Tibial nerve (tissue), 4 donors: Measurements from ENCODE around the gene GLRA1. TPM values are rescaled to one million over a fixed set of nuclear protein-coding genes. Genes with fewer than 3 reads are reported as not detected.

ENCODE experiments used
- DNase-seq, 2 donors: peaks; one replicate each; pipeline ENCODE4 v3.0.0-alpha.2; 2019; ENCODE audit warnings: low spot score in 2 of 2
- H3K27ac ChIP-seq, 4 donors: fragments of 200-600 bp; sonication (generic) in 3 of 4; one replicate each; pipeline ENCODE4 v1.5.1; 2017 to 2019; ENCODE audit warnings: mild to moderate bottlenecking in 1 of 4
- H3K27me3 ChIP-seq, 2 donors: fragments of 200-600 bp; sonication (generic) in 1 of 2; one replicate each; pipeline versions ENCODE4 v1.5.1 to v1.6.0; 2017 to 2019
- H3K36me3 ChIP-seq, 3 donors: fragments of 200-600 bp; sonication (generic); one replicate each; pipeline ENCODE4 v1.5.1; 2018 to 2019
- H3K4me1 ChIP-seq, 4 donors: fragments of 200-600 bp; sonication (generic) in 3 of 4; one replicate each; pipeline ENCODE4 v1.5.1; 2017 to 2019
- H3K4me3 ChIP-seq, 4 donors: fragments of 200-600 bp; sonication (generic) in 3 of 4; one replicate each; pipeline ENCODE4 v1.5.1; 2017 to 2019; ENCODE audit warnings: mild to moderate bottlenecking in 1 of 4, moderate library complexity in 1 of 4
- H3K9me3 ChIP-seq, 4 donors: fragments of 200-600 bp; sonication (generic) in 3 of 4; one replicate each; pipeline ENCODE4 v1.5.1; 2017 to 2019
- CTCF ChIP-seq, 5 experiments: fragments of 200-600 bp in 3 of 5; fragments of 450-650 bp in 2 of 5; sonication (generic) in 3 of 5; IDR thresholded peaks; one replicate each; pipeline ENCODE4 v1.5.1; 2016 to 2019; ENCODE audit warnings: antibody characterized with exemption in 5 of 5, mild to moderate bottlenecking in 3 of 5, moderate library complexity in 2 of 5
- EP300 ChIP-seq, 2 donors: sonication (generic); formaldehyde crosslinking; IDR thresholded peaks; one replicate each; pipeline ENCODE4 v1.6.1; 2017; ENCODE audit warnings: antibody characterized with exemption in 2 of 2, mild to moderate bottlenecking in 1 of 2
- POLR2A ChIP-seq, 2 donors: fragments of 450-650 bp; IDR thresholded peaks; one replicate each; pipeline ENCODE4 v1.6.1; 2017; ENCODE audit warnings: antibody characterized with exemption in 2 of 2, mild to moderate bottlenecking in 2 of 2, moderate library complexity in 2 of 2
- WGBS, 2 donors: methylation state at CpG; one replicate each; pipeline ENCODE4 v1.1.5; 2018; 5-methylcytosine and 5-hydroxymethylcytosine counted together
- total RNA-seq, 4 donors: library from RNA; depleted of rRNA; stranded (reverse); fragments of >200 nt; gene quantifications; one replicate each; pipeline ENCODE4 v1.1.0, GENCODE V29; 2016

Gene GLRA1
- total RNA-seq, 4 donors from 2014 or later: not detected

- Histone ChIP-seq H3K27me3 (no peaks in the 10 kb centered on the region), H3K4me1 (no peaks in the 10 kb centered on the region), H3K4me3 (no peak overlapping the region), H3K36me3 (no peaks in the 10 kb centered on the region), H3K9me3 (no peaks in the 10 kb centered on the region), H3K27ac (no peak overlapping the region)
- 48 to 60% methylated on average over 2 of the region's 2 CpGs for WGBS, 2 donors
- no peak for DNase-seq
- no peak for TF ChIP-seq EP300 (IDR thresholded peaks at IDR 0.05)
- TF ChIP-seq CTCF (IDR thresholded peaks at IDR 0.05): no peak
- TF ChIP-seq POLR2A (IDR thresholded peaks at IDR 0.05): no peak
These were observed 36.9 kb upstream of the GLRA1 start for GRCh38 chr5:151961557-151961956.

DNA sequence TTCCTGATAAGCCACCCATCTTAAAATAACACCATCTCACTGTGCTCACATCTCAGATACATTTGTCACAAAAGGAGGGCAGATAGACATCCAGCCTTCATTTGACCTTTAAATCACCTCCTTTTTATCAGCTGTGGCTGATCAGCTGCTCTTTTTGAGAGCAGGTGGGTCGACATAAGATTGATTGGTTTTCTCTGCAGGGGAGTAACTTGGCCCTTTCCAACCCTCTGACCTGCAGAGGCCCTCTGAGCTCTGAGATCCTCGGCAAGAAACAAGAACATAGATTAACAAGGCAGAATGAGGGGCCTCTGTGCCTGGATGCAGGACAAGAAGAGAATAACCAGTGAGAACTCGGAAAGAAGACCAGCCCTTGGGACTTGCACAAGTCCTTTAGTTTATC lies 33.5 kb upstream of the GLRA1 start:
- H3K4me3 ChIP-seq: no peak overlapping the region
- WGBS, 2 donors: 25 to 42% methylated on average over 3 of the region's 3 CpGs
- H3K9me3 ChIP-seq: no peaks in the 10 kb centered on the region
- no peaks in the 10 kb centered on the region for H3K27me3 ChIP-seq
- no peaks in the 10 kb centered on the region for H3K4me1 ChIP-seq
- no peaks in the 10 kb centered on the region for H3K36me3 ChIP-seq
- TF ChIP-seq CTCF (IDR thresholded peaks at IDR 0.05) (no peak), EP300 (IDR thresholded peaks at IDR 0.05) (no peak), POLR2A (IDR thresholded peaks at IDR 0.05) (no peak)
- DNase-seq: no peak
- no peak overlapping the region for H3K27ac ChIP-seq

GRCh38 chr5:151956725-151957124 lies 32.1 kb upstream of the GLRA1 start:
- H3K4me3 ChIP-seq: no peak overlapping the region
- 77 to 79% methylated on average over 3 of the region's 3 CpGs for WGBS, 2 donors
- no peaks in the 10 kb centered on the region for H3K27me3 ChIP-seq
- H3K4me1 ChIP-seq: no peaks in the 10 kb centered on the region
- H3K27ac ChIP-seq: no peak overlapping the region
- H3K36me3 ChIP-seq: no peaks in the 10 kb centered on the region
- TF ChIP-seq EP300 (IDR thresholded peaks at IDR 0.05) (no peak), POLR2A (IDR thresholded peaks at IDR 0.05) (no peak), CTCF (IDR thresholded peaks at IDR 0.05) (no peak)
- DNase-seq: no peak
- no peaks in the 10 kb centered on the region for H3K9me3 ChIP-seq

- H3K27me3 ChIP-seq: no peaks in the 10 kb centered on the region
- no peak overlapping the region for H3K27ac ChIP-seq
- DNase-seq: no peak
- H3K9me3 ChIP-seq: no peaks in the 10 kb centered on the region
- no peaks in the 10 kb centered on the region for H3K36me3 ChIP-seq
- no peak overlapping the region for H3K4me3 ChIP-seq
- 80 to 90% methylated on average over 4 of the region's 4 CpGs for WGBS, 2 donors
- no peak for TF ChIP-seq EP300 (IDR thresholded peaks at IDR 0.05)
- TF ChIP-seq CTCF (IDR thresholded peaks at IDR 0.05): no peak
- TF ChIP-seq POLR2A (IDR thresholded peaks at IDR 0.05): no peak
- no peaks in the 10 kb centered on the region for H3K4me1 ChIP-seq
These were observed 29.6 kb upstream of the GLRA1 start for GRCh38 chr5:151954255-151954654.

DNA sequence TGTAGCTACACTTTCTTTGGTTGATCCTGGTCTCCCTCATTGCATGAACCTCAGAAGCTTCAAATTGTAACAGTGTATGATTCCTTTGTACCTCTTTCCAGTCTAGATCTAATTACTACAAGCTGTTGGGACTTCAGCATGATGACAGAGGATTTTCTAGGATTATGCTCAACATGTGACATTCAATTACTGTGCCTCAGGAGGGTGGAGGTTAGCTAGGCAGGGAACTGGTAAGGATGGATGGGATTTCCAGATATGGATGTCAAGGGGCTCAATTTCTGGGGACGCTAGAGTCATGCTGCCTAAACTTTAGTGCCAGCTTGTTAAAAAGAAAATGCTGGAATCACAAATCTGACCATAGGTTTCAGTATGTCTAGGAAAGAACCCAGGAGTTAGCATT lies 29.2 kb upstream of the GLRA1 start:
- TF ChIP-seq CTCF (IDR thresholded peaks at IDR 0.05) (no peak), POLR2A (IDR thresholded peaks at IDR 0.05) (no peak), EP300 (IDR thresholded peaks at IDR 0.05) (no peak)
- no peak overlapping the region for H3K4me3 ChIP-seq
- no peaks in the 10 kb centered on the region for H3K4me1 ChIP-seq
- H3K27ac ChIP-seq: no peak overlapping the region
- no peaks in the 10 kb centered on the region for H3K27me3 ChIP-seq
- no peak for DNase-seq
- WGBS, 2 donors: 83 to 94% methylated on average over 1 of the region's 1 CpG
- H3K36me3 ChIP-seq: no peaks in the 10 kb centered on the region
- H3K9me3 ChIP-seq: no peaks in the 10 kb centered on the region
